Measurements from ENCODE around the gene MYL5.
A peak's percentile ranks its signal among the peaks of the same experiment; 100 is the strongest.
"Not testable (repeated sequence)": the region's sequence is repeated elsewhere in the genome, so short reads cannot be mapped to it uniquely, and the experiment has no call there.

MYL5 gene

GRCh38 chr4:687048-687970 is 13.0 kb downstream of the MYL5 start:
- peak; percentile 57 for DNase-seq

- DNase-seq, result no peak
These were observed 13.9 kb downstream of the MYL5 start for GRCh38 chr4:687971-688853.

DNA sequence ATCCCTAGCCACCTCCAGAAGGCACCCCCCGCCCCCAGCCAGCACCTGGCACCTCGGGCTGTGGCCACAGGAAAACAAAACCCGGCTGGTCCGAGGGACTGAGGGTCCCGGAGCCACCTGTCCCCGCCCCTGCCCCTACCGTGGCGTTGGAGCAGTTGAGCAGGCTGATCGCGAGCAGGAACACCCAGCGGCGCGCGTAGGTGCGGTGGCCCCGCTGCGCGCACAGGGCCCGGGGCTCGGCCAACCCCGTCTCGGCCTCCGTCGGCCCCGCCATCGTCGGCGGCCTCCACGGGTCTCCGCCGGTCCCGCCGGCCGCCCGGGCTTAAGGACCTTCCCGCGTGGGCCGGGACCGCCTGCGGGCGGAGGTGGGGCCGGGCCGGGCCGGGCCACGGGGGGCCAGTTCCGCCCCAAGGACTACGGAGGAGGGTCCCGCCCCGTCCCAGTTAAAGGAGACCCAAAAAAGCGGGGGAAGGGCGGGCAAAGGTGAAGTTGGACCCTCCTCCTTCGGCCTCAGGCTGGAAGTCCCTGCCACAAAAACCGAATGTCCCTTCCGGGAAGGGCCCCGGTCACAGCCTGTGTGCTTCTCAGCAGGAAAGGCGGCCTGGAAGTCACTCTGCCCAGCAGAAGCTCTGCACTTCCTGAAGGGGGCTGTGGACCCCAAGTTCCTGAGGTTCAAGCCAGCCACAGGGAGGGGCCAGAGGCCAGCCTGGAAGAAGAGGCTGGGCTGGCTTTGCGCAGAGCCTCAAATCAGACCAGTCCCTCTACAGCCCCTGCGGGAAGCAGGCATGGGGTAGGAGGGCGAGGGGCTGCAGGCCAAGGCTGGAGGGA is 14.7 kb downstream of the MYL5 start, which contains the start of gene SLC49A3:
Gene SLC49A3, minus strand, starts transcription at position 298 of the 828 bp plus-strand sequence. Its CDS starts 24 bp downstream, at position 274.
- peak; percentile 53 for DNase-seq

GRCh38 chr4:689723-690122 is 15.4 kb downstream of the MYL5 start:
- no peak for DNase-seq

DNA sequence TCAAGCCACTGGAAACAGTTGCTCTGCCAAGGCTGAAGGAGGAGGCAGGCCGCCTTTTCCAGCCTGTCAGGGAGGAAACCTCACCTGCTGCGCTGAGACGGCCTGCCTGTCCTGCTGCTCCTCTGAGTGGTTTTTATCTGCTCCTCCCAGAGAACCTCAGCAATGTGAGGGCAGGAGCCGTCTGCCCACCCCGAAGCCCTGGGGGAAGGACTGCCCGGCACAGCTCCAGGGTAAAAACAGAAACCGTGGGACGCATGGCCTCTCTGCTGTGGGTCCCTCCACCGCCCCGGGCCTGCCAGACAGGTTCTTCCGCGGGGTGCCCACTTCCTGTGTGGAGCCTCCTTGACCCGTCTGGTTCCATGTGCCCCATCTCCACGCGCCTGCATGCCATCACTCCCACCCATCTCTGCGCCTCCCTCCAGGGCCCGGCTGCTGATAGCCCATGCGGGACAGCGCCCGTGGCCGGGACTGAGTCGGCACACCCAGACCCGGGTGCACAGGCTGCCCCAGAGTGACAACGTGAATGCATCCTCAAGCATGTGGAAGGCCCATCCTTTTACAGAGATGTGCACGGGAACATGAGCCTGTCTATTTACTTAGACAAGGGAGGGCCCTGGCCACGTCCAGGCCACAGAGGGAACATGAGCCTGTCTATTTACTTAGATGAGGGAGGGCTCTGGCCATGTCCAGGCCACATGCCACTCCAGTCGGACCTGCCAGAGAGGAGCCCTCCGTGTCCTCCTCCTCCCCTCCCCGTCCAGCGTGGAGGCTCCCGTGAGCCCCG is 18.6 kb downstream of the MYL5 start:
- DNase-seq, result no peak

DNA sequence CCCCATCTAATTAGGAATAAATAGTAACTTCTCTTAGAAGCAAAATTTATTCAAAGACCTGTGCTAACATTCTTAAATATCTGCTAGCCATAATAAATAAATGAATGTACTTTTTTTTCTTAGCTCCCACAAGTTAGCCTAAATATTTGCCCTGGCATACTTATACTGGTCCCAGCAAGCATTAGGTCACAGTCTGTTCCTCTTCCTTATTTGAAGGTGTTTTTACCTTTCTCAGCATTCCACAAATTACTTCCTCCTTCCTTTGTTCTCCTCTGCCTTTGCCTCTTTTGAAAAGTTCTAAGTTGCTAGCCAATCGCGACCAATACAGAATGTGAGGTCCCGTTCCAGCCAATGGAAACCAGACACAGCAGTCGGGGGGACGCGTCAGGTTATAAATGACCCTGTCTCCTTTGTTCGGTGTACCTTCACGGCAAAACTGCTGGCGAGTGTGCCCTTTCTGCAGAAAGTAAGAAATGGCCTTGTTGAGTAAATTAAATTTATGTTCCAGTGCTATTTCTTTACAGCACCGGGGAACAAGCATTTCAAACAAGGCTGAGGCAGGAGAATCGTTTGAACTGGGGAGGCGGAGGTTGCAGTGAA is 20.1 kb downstream of the MYL5 start:
- DNase-seq, result not testable (repeated sequence)

GRCh38 chr4:699816-700580 is 25.7 kb downstream of the MYL5 start:
- DNase-seq, result no peak

- DNase-seq, result no peak
These were observed 26.4 kb downstream of the MYL5 start for GRCh38 chr4:700587-701264.

GRCh38 chr4:702618-703048 is 28.3 kb downstream of the MYL5 start:
- DNase-seq, result no peak

DNA sequence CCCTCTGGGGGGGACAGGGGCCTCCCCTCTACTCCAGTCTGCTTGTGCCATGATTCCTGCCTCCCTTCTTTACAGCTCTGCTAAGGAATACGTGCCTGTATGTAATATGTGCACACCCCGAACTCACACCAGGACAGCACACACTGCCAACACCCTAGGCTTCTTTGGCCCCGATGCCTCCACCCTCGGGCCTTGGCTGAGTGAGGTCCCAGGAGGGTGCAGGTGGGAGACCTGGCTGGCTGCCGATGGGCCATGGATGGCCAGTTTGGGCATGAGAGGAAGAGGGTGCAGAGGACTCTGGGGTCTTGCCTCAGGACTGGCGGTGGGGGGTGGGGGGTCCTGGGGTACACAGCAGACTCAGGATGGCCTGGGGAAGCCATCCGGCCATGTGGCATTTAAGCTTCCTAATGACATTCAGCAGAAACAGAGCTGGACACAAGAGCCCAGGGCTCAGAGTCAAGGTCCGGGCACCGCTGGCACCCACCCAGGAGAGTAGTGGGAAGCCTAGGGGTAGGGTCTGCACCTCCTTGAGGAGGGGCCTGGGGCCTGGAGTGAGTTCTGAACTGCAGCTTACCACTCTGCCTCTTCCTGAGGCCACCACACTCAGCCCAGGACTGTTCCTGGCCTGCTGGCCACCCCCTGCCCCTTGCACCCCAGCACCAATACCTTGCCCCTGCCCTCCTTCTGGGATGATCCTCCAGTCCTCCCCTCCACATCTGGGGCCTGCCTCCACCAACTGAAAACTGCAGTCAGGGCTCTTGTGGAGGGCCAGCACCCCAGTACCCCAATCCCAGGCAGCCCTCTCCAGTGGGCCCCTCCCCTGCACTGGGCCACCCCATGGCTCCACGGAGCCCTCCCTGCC is 29.2 kb downstream of the MYL5 start:
- DNase-seq, result no peak

DNA sequence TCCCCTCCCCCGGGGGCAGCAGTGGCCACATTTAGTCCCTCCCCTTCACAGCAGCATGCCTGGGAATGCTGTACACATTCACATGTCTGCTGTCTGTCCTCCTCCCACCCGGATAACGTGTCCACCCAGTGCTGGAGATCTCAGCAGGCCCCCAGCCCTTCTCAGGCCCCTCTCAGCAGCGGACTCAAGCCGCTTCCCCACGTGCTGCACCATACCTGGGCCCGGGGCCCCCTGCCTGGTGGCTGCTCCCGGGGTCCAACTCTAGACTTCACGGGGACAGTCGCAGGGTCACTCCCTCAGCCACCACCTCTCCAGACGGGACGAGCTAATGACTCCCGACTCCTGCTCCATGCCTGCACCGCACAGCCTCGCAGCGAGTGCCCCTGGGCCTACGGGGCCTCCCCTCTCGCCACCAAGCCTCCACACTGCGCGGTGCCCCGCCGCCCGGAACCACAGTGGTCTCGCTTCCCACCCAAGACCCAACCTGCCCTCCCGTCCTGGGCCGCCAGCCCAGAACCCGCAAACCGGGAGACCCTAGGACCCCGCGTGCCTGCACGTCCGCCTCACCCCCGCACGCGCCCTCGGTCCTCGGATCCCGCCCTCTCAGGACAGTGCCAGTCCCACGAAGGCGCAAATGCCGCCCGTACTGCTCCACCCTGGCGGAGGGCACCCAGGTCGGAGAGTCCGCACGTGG is 30.0 kb downstream of the MYL5 start:
- peak; percentile 35 for DNase-seq

DNA sequence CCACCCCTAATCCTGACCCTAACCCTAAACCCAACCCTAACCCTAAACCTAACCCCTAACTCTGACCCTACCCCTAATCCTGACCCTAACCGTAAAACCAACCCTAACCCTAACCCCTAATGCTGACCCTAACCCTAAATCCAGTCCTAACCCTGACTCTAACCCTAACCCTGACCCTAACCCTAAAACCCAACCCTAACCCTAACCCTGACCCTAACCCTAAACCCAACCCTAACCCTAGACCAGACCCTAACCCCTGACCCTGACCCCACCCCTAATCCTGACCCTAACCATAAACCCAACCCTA is 30.6 kb downstream of the MYL5 start:
- DNase-seq, result no peak

DNA sequence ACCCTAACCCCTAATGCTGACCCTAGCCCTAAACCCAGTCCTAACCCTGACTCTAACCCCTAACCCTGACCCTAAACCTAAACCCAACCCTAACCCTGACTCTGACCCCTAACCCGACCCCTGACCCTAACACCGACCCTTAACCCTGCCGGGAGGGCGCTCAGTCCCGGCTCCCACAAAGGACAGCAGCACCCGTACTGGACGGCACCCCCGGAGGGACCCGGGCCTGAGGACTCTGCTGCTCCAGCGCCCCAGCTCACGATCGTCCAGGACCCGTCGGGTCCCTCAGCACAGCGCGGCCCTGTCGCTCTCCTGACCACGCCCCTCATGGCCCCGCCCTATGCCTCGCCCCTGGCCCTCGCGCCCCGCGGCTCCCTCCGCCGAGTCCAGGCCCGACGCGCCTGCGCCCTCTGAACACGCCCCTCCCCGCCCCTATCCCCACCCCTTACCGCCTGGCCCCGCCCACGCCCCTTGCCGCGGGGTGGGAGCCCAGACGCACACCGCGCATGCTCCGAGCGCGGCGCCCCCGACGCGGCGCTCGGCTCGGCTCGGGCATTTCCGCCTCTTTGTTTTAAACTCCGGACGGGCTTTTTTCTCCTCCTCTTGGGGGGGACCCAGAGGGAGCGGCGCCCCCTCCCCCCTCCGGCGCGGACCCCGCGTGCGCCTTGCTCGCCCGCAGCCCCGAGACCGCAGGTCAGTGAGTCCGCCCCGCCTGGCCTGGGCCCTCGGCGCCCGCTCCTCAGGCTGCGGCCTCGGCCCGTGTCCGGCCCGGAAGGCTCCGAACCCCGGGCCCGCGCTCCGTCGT is 31.1 kb downstream of the MYL5 start, which contains the start of gene PCGF3:
Gene PCGF3, plus strand, starts transcription at position 555 of the 805 bp plus-strand sequence. CDS start 27,849 bp downstream, outside the sequence.
- peak; percentile 99 for DNase-seq

GRCh38 chr4:706083-706633 is 31.8 kb downstream of the MYL5 start:
- DNase-seq, result not testable (repeated sequence)

DNA sequence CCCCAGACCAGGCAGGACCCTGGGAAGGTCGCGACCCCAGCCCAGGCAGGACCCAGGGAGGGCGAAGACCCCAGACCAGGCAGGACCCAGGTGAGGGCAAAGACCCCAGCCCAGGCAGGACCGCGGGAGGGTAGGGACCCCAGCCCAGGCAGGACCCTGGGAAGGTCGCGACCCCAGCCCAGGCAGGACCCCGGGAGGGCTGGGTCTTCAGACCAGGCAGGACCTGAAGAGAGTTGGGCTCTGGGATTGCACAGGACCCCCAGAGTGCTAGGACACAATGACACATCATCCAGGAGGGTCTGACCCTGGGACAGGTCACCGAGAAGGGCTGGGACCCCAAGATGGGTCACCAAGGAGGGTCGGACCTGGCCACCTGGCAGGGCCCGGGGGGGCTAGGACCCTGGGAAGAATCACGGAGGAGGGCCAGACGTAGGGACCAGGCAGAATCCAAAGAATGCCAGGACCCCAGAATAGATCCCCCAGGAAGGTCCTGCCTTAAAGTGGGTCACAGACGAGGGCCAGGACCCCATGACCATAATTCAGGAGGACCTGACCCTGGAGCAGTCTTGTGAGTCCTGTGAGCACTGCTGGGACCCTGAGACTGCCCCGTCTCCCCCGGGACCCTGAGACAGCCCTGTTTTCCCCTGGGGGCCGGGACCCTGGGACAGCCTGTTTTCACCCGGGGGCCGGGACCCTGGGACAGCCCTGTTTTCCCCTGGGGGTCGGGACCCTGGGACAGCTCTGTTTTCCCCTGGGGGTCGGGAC is 32.7 kb downstream of the MYL5 start:
- no peak for DNase-seq

- DNase-seq, result no peak
These were observed 33.7 kb downstream of the MYL5 start for GRCh38 chr4:707929-708630.
